ENCODE data around the gene DGAT2L6.

DGAT2L6 gene

GRCh38 chrX:70134116-70134477, 43.2 kb upstream of the DGAT2L6 start:
- Histone ChIP-seq H3K27me3 (no peaks in the 10 kb centered on the region), H3K36me3 (no peaks in the 10 kb centered on the region), H3K9me3 (no peaks in the 10 kb centered on the region), H3K4me3 (ENCODE audit: low read depth, low read length) (peak overlapping the region; percentile 88), H3K4me1 (no peaks in the 10 kb centered on the region)
- TF ChIP-seq CTCF (IDR thresholded peaks at IDR 0.05; ENCODE audit: low read depth, low read length) = no peak
- DNase-seq = no peak

- no peak for TF ChIP-seq CTCF (IDR thresholded peaks at IDR 0.05; ENCODE audit: low read depth, low read length)
- no peaks in the 10 kb centered on the region for H3K27me3 ChIP-seq
- no peaks in the 10 kb centered on the region for H3K4me1 ChIP-seq
- DNase-seq = no peak
- no peaks in the 10 kb centered on the region for H3K36me3 ChIP-seq
- no peak overlapping the region for H3K4me3 ChIP-seq (ENCODE audit: low read depth, low read length)
- H3K9me3 ChIP-seq = no peaks in the 10 kb centered on the region
Measured at GRCh38 chrX:70138622-70139021, 38.7 kb upstream of the DGAT2L6 start.

DNA sequence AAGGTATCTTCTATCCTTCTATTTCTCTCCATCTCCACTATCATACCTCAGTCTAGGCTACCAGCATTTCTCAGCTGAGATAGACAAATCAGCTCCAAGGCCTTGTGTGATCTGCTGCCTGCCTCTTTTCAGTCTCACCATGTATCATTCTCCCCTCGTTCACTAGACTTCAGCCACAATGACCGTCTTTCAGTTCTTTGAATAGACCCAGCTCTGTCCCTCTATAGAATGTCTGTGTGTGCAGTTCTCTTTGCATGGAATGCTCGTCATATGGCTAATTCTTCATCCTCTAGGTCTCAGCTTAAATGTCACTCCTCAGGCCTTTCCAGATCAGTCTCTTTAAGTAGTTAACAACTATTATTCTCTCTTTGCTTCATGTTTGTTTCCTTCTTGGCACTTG, 37.5 kb upstream of the DGAT2L6 start:
- no peaks in the 10 kb centered on the region for H3K36me3 ChIP-seq
- no peaks in the 10 kb centered on the region for H3K27me3 ChIP-seq
- no peak overlapping the region for H3K4me3 ChIP-seq (ENCODE audit: low read depth, low read length)
- no peaks in the 10 kb centered on the region for H3K9me3 ChIP-seq
- no peak for DNase-seq
- TF ChIP-seq CTCF (IDR thresholded peaks at IDR 0.05; ENCODE audit: low read depth, low read length) = no peak
- no peaks in the 10 kb centered on the region for H3K4me1 ChIP-seq

DNA sequence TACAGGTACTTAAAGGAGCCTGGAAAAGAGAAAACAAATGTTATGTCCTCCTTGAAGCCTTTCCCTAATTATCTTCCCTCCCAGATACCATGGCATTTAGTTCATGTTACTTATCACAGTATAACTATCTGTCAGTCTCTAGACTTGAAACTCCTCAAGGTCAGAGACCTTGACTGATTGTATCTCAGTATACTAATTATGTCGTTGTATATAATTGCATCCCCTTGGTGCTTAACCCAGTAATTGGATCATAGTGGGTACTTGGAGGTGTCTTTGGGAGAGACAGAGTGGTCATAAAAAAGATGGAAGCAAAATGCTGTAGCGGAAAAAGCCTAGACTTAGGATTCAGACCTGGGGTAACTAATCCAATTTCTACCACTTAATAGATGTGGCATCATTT, 35.9 kb upstream of the DGAT2L6 start:
- Histone ChIP-seq H3K36me3 (no peaks in the 10 kb centered on the region), H3K4me3 (ENCODE audit: low read depth, low read length) (no peak overlapping the region), H3K9me3 (no peaks in the 10 kb centered on the region), H3K4me1 (no peaks in the 10 kb centered on the region), H3K27me3 (no peaks in the 10 kb centered on the region)
- no peak for TF ChIP-seq CTCF (IDR thresholded peaks at IDR 0.05; ENCODE audit: low read depth, low read length)
- DNase-seq = no peak

DNA sequence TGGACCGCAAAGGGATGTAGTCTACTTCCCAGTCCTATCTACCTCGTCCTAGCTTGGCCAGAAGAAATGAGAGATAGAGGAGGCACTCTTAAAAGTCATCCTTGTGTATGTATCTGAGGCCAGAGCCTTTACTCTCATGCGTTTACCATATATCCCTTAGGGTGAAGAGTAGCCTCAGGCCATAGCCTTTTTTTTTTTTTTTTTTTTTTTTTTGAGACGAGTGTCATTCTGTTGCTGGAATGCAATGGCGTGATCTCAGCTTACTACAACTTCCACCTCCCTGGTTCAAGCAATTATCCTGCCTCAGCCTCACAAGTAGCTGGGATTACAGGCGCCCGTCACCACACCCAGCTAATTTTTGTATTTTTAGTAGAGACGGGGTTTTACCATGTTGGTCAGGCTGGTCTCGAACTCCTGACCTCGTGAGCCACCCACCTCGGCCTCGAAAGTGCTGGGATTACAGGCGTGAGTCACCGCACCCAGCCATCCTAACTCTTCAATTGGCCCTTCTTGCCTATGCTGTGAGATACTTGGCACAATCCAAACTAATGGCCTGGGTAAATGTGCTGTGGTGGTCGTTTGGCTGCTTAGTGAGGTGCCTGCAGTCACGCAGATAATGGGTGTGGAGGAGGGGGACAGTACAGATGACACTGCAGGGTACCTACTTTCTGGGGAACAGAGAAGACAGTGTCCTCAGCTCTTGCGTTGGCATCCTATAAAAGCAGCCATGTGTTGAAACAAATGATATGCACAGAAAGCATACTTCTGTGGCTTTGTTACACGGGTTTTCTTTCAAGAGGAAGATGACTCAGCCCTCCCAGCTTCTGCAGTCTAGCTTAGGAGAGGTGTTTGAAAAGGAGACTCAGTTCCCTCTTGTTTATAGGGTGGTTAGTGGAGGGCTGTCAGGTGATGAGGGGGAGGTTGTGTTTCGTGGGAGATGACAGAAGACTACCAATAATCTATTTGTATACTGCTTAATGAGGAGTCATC, 10.4 kb upstream of the DGAT2L6 start:
- no peak for DNase-seq
- H3K9me3 ChIP-seq = no peaks in the 10 kb centered on the region
- no peaks in the 10 kb centered on the region for H3K36me3 ChIP-seq
- TF ChIP-seq CTCF (IDR thresholded peaks at IDR 0.05; ENCODE audit: low read depth, low read length) = no peak
- no peak overlapping the region for H3K4me3 ChIP-seq (ENCODE audit: low read depth, low read length)
- H3K27me3 ChIP-seq = no peaks in the 10 kb centered on the region
- no peaks in the 10 kb centered on the region for H3K4me1 ChIP-seq
